Activated CD8-positive, alpha-beta memory T cell treated with anti-CD3 and anti-CD28 coated beads, Interleukin-2, amount 50 U/mL, for 1 hour (primary cell): ENCODE measurements around the gene SHISA7.
"Not testable (repeated sequence)": the region's sequence is repeated elsewhere in the genome, so short reads cannot be mapped to it uniquely, and the experiment has no call there.

Experiments
- DNase-seq: peaks from one replicate; pipeline ENCODE4 v3.0.0-alpha.2; 2020; ENCODE audit errors: extremely low read depth

The SHISA7 gene

DNA sequence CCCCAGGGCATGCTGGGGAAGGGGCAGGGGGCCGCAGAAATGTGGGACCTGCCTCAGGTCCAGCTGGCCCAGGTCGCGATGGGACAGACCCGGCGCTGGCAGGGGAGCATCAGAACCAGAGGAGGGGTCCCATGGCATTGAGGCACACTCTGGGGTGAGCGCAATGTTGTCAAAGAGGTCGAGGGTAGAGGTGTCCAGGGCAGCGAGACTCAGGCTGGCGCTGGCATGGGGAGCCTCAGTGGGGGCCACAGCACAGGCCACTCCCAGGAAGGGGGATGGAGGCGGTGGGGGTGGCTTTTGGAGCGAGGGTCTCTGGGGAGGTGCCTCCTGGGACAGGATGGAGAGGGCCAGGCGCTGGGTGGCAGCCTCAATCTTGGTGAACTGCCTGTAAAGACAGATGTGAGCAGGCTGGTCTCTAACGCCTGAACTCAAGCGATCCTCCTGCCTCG, 20.5 kb upstream of the SHISA7 start:
- DNase-seq = no peak

DNA sequence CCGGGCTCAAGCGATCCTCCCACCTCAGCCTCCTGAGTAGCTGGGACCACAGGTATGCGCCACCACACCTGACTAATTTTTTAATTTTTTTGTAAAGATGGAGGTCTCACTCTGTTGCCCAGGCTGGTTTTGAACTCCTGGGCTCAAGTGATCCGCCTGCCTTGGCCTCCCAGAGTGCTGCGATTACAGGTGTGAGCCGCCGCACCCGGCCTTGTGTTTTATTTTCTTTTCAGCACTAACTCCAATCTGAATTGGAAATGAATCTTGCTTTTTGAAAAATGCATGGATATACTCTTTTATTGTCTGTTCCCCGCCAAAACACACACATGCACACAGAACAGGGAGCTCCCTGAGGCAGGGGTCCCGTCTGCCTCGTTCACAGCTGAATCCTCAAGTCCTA, 19.6 kb upstream of the SHISA7 start:
- no peak for DNase-seq

DNA sequence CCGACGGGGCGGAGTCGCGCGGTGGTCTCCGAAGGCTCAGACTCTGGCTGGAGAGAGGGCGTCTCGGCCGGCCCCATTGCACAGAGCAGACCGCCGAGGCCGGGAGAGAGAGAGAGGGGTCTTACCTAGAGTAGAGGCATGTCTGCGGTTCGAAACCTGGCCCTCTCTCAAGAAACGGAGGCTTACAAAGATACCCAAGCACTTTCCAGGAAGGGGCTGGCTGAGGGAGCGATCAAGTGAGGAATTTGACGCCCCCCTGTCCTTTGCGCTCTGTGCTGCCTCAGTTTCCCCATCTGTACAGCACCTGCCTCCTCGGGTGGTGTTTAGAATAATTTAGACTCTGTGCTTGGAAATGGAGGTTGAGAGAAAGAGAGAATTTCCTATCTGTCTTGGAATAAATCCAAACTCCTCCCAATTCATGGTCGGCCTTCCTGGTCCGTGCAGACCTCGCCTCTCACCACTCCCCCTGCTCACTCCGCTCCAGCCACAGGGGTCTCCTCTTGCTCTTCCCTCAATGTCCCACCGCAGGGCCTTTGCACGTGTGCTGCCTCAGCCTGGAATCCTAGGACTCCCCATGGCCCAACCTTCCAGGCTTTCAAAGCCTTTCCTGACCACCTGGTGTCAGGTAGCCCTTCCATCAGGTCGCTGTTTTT, 19.0 kb upstream of the SHISA7 start:
- no peak for DNase-seq

DNA sequence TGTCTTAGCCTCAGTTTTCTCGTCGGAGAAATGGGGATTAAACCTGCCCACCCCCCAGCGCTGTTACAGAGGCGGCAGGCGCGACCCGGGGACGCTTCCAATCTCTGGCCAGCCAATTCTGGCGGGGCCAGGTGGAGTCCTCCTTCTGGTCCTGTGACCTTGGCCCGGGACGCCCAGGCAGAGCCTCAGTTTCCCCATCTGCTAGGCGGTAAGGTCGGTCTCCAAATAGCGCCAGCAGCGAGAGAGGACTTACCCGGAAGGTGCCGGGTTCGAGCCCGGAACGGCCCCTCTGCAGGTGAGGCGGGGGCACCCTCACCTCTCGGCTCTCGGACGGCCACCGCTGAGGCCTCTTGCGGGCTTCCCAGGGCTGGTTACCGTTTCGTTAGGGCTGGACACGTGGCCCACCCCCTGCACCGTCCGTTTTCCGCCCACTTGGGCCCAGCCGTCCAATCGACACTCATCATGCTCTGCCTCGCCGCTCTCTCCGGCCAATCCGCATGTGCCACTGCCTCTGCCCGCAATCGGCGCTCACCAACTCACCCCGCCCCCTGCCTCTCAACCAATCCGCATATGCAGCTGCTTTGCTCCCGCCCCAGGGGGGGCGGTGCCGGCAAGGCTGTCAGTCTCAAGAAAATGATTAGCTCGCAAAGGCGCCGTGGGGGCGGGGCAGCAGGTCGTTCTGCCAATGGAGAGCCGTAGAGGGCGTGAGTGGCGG, 18.3 kb upstream of the SHISA7 start, which contains the start of gene ISOC2:
Gene ISOC2, minus strand, starts transcription at position 384 of the 715 bp plus-strand sequence. CDS start 5,156 bp downstream, outside the sequence.
- peak; percentile 100 for DNase-seq

DNA sequence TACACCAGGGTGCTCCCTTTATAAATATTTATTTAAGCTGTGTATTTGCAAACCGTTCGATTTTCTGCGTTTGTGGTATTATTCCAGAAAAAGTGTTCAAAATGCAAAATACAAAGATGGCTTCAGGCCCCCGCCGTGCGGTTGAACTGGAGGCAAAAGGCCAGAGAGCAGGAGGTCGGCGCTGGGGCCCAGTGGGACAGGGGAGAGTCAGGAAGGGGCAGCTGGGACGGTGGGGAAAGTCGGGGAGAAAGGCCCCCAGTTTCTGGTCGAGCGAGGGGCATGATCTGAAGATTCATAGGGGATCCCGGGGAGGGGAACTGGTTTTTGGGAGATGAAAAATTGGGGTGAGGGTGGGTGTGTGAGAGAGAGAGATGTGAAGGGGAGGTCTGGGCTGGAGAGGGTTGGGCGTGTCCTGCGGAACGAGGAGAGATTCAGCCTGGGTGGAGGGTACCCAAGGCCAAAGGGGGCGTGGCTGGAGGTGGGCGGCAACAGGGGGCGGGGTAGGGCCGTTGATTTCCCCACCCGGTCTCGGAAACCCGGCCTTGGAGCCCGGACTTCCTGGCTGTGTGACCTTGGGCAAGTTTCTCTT, 17.7 kb upstream of the SHISA7 start:
- no peak for DNase-seq

DNA sequence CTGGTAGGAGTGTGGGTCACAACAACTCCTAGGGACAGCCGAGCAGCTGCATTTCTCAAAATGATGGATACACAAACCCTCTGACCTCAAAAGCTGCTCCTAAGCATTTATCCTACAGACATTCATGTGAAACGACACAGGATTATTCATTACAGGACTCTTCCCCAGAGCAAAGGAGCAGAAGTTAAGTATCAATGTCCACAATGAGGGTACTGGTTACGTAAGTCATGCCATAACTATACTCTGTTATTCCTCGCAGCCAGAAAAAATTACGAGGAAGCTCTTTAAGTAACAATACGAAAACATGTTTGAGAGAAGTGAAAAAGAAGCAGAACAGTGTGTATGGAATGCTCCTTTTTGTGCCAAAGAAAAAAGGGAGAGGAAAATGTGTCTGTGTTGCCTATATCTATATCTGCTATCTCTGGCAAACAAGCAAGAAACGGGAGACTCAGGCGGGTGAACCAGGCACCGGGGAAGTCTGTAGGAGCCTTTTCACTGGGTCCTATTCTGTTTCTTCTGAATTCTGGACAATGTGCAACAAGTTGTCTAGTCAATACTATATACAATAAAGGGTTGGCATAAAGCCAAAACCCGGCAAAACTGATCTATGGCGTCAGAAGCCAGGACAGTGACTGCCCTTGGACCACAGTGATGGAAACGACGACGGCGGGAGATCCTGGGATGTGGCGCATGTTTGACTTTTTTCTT, 17.0 kb upstream of the SHISA7 start:
- no peak for DNase-seq

DNA sequence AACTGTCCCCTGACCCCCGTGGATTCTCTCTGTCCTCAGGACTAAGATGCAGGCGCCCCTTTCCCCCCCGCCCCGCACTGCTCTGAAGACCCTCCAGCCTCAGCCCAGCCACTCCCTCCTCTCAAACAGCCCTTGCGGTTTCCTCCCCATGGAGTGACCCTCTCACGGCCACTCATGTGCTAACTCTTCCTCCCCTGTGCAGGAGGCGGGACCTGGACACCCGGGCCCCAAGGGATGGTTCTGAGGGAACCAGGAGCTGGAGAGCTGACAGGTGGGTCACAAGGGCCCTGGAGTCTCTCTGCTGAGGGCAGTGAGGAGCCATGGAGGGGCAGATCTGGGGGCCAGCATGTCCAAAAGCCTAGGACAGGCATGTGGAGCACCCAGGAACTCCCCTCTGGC, 16.4 kb upstream of the SHISA7 start:
- no peak for DNase-seq

DNA sequence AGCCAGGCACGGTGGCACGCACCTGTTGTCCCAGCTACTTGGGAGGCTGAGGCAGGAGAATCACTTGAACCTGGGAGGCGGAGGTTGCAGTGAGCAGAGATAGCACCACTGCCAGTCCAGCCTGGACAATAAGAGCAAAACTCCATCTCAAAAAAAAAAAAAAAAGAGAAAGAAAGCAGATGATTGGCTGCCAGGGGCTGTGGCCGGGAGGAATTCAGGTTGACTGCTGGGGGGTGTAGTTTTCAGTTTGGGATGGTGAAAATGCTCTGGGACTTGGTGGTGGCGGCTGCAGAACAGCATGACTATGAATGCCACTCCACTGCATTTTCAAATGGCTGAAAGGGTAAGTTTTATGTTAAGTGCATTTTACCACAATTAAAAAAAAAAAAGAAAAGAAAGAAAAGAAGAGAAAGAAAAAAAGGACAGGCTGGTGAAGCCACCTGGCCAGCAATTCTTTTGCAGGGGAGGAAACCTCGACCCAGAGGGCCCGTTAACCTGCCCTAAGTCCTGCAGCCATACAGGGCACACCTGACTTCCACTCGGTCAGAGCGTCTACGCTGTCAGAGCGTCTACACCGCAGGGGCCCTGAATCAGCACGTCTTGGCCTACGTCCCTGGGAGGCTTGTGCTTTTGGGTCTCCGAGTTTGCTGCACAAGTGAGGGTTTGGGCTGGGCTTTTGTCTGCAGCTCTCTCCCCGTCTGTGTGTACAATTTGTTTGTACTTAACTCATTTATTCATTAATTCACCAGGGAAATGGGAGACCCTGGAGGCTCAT, 14.8 kb upstream of the SHISA7 start:
- no peak for DNase-seq

DNA sequence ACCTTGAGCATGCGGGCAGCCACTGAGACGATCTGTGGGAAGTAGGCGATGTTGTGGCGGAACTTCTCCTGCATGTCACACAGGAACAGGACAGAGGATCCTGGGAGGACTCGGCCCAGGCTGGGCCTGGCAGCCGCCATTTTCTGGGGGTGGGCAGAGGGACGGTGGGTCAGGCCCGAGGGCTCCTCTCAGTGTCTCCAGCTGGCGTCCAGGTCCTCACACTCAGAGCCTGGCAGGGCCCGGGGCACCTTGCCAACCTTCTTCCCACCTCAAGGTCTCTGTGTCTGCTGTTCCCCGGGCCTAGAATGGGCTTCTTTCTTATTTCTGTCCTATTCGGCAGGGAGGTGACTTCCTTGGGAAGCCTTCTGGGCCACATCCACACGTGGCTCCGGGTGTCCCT, 13.2 kb upstream of the SHISA7 start:
- no peak for DNase-seq

DNA sequence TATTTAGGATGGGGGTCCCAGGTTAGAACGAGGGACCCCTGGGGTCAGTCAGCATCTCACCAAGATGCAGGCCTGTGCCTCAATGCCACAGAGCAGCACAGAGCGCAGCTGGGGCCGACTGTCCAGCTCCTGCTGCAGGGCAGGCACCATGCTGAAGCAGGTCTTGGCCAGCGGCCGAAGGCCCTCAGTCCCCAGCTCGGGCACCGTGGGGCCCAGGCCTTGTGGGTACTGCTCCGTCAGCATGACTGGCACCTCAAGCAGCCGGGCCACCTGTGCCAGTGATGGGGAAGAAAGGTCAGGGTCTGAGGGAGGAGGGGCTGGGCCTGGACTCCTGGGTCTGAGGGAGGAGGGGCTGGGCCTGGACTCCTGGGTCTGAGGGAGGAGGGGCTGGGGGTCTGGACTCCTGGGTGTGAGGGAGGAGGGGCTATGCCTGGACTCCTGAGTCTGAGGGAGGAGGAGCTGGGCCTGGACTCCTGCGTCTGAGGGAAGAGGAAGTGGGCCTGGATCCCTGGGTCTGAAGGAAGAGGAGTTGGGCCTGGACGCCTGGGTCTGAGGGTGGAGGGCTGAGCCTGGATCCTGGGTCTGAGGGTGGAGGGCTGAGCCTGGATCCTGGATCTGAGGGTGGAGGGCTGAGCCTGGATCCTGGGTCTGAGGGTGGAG, 12.6 kb upstream of the SHISA7 start:
- DNase-seq = no peak

DNA sequence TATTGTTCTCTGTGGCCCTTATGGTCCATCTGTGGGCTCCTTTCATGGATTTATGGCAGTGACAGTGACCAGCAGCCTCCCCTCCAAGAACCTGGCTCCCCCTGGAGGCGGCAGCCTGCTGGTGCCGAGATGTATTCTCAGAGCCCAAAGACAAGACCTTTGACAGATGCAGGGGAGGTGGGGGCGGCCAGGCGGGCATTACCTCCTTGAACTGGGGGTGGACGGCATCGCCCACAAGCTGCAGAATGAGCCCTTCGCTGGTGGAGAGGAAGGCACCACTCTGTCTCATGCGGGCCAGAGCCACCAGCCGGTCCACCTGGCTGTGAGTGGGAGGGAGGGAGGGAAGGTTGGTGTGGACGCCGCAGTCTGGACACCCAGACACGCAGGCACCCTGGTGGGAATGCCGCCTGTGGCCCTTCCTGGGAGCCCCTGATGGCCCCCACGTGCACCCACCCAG, 11.7 kb upstream of the SHISA7 start:
- DNase-seq = no peak

DNA sequence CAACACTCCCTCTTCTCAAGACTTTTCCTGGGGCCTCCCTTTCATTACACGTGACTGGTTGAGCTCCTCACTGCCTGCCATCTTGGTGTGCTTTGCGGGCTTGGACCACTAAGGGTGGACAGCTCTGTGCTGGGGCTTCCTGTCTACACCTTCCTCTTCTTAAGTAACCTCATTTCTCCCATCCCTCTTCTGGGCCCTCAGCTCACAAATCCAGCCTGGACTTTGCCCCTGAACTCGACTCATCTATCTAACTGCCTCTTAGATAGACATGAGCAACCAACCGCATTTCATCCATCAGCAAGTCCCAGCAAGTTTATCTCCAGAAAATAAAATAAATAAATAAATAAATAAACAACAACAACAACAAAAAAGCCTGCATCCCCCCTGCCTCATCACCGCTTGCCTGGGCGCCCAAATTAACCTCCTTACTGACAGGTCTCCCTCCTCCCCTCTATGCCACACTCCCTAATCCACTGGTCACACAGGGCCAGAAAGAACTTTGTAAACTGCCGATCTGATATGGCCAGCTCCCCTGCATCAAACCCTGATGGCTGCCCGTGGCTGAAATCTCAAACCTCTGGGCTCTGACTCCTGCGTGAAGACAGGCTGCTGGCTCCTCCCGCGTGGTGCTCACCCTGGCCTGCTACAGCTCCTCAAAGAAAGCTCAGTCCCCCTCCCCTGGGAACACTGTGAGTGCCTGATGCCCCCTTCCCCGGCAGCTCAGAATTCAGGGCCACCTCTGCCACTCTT, 10.6 kb upstream of the SHISA7 start:
- no peak for DNase-seq

DNA sequence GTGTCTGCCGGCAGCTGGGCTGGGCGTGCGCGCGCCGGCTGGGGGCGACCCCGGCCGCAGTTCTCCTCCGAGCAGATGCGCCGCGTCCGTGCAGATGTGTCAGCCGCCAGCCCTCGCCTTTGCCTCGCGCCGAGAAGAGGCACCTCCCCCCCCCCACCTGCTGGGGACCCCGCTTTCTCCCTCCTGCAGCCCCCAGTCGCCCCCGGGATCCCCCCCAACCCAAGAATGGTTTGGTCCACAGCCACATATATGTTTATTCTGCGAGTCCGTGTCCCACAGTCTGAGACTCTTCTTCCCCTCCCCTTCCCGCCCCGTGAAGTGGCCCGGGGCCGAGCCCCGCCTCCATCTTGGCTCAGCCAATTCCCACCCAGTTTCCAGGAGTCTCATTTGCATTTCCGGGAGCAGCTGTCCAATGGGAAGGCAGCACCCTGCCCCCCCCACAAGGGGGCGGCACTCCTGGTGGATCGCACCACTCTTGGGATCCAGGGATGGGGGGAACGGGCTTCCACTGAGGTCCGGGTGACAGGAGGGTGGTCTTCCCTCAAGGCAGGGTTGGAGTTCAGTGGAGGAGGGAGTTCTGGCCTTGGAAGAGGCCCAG, 9.7 kb upstream of the SHISA7 start:
- DNase-seq = no peak

DNA sequence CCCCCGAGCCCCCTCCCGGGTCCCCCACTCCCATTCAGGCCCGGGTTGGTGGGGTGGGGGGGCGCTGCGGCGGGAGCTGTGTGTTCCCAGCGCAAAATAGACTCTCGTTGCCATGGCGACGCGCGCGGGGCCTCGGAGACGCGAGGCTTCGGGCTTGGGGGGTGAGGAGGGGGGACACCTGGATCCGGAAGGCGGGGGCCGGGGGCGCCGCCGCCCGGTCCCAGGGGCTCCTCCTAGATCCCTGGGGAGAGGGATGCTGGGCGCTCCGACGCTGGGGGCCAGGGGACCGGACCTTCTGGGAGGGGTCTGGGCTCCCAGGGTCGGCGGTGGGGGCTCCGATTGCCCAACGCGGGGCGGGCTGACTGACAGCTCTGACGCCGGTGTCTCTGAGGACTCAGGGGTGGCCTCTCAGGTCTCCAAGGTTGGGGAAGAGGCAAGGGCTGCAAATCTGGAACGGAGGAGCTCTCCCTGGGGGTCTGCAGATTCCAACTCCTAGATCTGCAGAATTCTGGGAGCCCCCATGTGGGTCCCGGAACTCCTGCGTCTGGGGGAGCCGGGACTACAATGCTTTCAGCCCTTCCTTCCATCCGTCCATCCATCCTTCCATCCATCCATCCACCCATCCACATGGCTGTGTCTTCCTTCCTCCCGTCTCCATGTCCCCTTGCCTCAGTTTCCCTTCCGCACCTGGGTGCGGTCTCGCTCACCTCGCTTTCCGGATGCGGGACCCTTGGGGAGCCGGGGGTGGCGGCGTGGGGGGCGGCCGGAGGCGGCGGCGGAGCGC, 9.1 kb upstream of the SHISA7 start:
- DNase-seq = no peak

DNA sequence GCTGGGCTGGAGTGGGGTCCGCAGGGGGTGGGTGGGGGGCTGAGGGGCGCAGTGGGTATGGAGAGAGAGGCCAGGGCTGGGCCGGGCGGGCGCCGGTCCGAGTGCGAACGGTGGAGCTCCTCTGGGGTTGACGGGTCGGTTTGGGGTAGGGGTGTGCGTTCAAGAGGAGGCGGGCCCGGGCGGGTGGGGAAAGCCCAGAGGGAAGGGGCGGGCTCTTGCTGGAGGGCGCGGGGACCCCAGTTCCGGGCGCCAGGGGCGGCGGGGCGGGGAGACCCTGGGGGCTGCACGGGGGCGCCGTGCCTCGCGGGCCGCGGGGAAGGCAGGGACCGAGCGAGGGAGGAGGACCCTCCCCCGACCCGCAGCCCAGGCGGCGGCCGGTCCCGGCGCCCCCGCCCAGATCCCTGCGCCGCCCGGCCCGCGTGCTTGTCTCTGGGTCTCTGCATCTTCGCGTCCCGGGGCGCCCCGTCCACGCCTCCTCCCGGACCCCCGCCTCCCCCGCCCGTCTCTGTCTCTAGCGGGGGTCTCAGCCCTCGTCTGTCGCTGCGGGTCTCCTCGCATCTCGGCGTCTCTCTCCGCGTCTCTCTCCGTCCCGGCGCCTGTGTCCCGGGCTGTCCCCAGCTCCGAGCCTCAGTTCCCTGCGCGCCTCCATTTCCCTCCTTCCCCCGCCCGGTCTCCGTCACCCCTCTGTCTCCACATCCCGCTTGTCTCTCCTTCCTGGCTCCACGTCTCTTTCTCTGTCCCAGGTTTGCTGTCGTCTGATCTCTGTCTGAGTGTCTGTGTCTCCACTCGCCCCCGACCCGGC, 8.3 kb upstream of the SHISA7 start:
- DNase-seq = no peak

DNA sequence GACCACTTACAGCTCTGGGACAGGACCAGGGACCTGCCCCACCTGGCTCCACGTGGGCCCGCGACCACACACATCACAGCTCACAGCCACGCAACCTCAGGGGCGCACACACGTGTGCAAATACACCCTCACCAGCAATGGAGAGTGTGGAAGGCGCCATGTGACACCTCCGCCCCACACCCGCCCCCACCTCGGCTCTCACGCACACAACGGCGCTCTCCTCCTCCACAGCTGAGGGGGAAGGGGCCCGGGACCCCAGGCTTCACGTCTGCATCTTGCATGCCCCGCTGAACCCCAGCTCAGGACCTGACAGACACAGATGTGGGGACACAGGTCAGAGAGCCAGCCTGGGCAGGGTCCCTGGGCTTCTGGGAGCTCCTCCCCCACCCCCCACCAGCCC, 6.4 kb upstream of the SHISA7 start:
- no peak for DNase-seq

DNA sequence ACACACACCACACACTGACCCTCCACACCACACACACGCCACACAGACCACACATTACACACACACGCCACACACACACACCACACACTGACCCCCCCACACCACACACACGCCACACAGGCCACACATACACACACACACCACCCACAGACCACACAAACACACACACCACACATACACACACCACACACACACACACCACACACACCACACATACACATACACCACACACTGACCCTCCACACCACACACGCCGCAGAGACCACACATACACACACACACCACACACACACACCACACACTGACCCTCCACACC, 5.0 kb upstream of the SHISA7 start:
- DNase-seq = not testable (repeated sequence)

DNA sequence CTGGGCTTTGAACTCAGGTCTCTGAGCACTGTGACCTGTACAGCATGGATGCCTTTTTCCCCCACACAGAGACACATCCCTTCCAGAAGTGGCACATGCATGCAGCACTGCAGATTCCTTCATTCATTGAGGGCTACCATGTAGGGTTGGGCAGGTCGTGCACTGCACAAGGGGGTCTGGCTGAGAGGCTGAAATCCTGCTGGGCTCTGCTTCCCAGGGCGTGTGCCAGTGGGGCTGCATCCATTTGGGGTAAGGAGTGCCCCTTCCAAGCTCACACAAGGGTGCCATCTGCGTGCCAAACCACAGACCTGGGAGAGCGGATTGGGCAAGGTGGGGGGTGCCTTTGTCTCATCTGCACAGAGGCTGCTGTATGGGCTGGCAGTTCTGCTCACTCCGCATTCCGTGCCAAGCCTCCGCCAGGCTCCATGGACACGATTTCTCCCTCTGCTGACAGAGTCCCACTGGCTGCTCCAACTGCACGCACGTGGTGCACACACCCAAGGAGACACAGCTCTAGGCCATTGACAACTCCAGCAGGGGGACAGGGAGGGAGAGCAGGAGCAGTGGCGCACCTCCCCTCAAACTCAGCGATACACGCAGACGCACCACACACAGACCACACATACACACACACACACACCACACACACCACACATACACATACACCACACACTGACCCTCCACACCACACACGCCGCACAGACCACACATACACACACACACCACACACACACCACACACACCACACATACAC, 4.5 kb upstream of the SHISA7 start:
- DNase-seq = no peak
